Ovary (tissue), 9 donors: ENCODE measurements around the gene TBC1D9B. TPM values are rescaled to one million over a fixed set of nuclear protein-coding genes. Genes with fewer than 3 reads are reported as not detected.
"Not testable (repeated sequence)": the region's sequence is repeated elsewhere in the genome, so short reads cannot be mapped to it uniquely, and the experiment has no call there.

ENCODE experiments used
- DNase-seq, 5 donors: peaks; one replicate each; pipeline ENCODE4 v3.0.0-alpha.2; 2019 to 2020
- H3K27ac ChIP-seq, 2 donors: fragments of 200-600 bp; one replicate each; pipeline versions ENCODE4 v1.5.1 to v1.8.0; 2019 to 2022
- H3K27me3 ChIP-seq: fragments of 200-600 bp; one replicate; pipeline ENCODE4 v1.8.0; 2022
- H3K36me3 ChIP-seq: fragments of 200-600 bp; sonication (generic); one replicate; pipeline ENCODE4 v1.5.1; 2019
- H3K4me1 ChIP-seq: one replicate; pipeline ENCODE4 v1.8.1; 2013; ENCODE audit warnings: mild to moderate bottlenecking, moderate library complexity; ENCODE audit not compliant: insufficient read depth
- H3K4me3 ChIP-seq: fragments of 200-600 bp; sonication (generic); one replicate; pipeline ENCODE4 v1.5.1; 2017
- H3K9me3 ChIP-seq, 2 donors: fragments of 200-600 bp in 1 of 2; sonication (generic) in 1 of 2; one replicate each; pipeline versions ENCODE4 v1.5.1 to v1.8.1; 2013 to 2019; ENCODE audit warnings: mild to moderate bottlenecking in 1 of 2, moderate library complexity in 1 of 2
- EP300 ChIP-seq: sonication (generic); formaldehyde crosslinking; IDR thresholded peaks from one replicate; pipeline ENCODE4 v1.6.1; 2017; ENCODE audit warnings: antibody characterized with exemption
- POLR2A ChIP-seq: fragments of 450-650 bp; IDR thresholded peaks from one replicate; pipeline ENCODE4 v1.6.1; 2017; ENCODE audit warnings: antibody characterized with exemption, mild to moderate bottlenecking, moderate library complexity
- WGBS, 3 donors: extraction: QIAGEN DNeasy Blood & Tissue Kit in 1 of 3; methylation state at CpG; one replicate each; pipeline versions ENCODE4 v1.1.5 to v1.1.7; 2013 to 2017; 5-methylcytosine and 5-hydroxymethylcytosine counted together
- intact Hi-C, 4 donors: fragments of 100-400 bp; cut with DNase I; formaldehyde crosslinking; loops; one replicate each; pipeline versions ENCODE4 v1.11.0 to v1.15.1; 2022 to 2023
- polyA plus RNA-seq, 2 donors: library from polyadenylated mRNA; stranded (reverse); fragments of 200-250 nt in 1 of 2; fragments of 350-450 nt in 1 of 2; fragmentation: Illumina TruSeq in 1 of 2; extraction: RNeasy Lipid Tissue Mini Kit (QIAGEN cat#74804) in 1 of 2; gene quantifications; one replicate each; pipeline ENCODE4 v1.2.3, GENCODE V29; 2013 to 2014
- total RNA-seq, 7 donors: library from RNA; depleted of rRNA in 2 of 7; stranded (reverse); fragments of >200 nt in 2 of 7; fragmentation: NEBNext Ultra II Directional in 3 of 7; extraction: Animal tissue kit (Norgen Biotek cat#: 25700) in 3 of 7; gene quantifications; one replicate each; pipeline versions ENCODE4 v1.1.0 to v1.2.4, GENCODE V29; 2016 to 2023
- TF ChIP-seq, protein P1 (sequence below), 3 donors: fragments of 450-650 bp in 2 of 3; fragments of 200-600 bp in 1 of 3; IDR thresholded peaks; one replicate each; pipeline versions ENCODE4 v1.5.1 to v1.8.0; 2016 to 2022; ENCODE audit warnings: antibody characterized with exemption in 3 of 3, mild to moderate bottlenecking in 1 of 3
- donor health status: DM: no; HTN: no; CAD: no; lungs with moderate emphysema.
- donor health status: DM: no; HTN: no; CAD: no.
- donor health status: Bipolar disorder and iron deficiency.
- donor health status: DM: yes; HTN: yes; CAD: no.
- donor health status: DM: no; HTN: no; CAD: no.
- donor health status: DM: yes; HTN: yes; CAD: no.

Gene TBC1D9B
- total and polyA plus RNA-seq, 9 donors, result 48.3 to 121 (median 86.5) TPM

DNA sequence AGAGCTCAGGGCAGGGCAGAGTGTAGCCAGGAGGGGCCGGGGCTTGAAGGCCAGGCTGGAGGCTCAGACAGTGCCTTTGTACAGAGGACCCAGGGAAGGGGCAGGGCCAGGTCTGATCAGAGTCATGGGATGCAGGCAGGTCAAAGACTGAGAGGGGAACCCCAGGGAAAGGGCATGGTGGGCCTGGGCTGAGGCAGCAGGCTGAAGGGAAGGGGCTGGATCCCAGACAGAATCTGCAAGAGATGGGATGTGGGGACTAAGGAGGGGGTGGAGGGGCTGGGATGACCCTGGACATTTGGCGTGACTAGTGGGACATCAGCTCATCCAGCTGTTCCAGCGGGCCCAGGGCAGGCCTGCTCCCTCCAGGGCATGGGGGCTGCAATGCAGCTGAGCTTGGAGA is 33.6 kb downstream of the TBC1D9B start:
- DNase-seq, result no peak
- TF ChIP-seq, protein P1, sequence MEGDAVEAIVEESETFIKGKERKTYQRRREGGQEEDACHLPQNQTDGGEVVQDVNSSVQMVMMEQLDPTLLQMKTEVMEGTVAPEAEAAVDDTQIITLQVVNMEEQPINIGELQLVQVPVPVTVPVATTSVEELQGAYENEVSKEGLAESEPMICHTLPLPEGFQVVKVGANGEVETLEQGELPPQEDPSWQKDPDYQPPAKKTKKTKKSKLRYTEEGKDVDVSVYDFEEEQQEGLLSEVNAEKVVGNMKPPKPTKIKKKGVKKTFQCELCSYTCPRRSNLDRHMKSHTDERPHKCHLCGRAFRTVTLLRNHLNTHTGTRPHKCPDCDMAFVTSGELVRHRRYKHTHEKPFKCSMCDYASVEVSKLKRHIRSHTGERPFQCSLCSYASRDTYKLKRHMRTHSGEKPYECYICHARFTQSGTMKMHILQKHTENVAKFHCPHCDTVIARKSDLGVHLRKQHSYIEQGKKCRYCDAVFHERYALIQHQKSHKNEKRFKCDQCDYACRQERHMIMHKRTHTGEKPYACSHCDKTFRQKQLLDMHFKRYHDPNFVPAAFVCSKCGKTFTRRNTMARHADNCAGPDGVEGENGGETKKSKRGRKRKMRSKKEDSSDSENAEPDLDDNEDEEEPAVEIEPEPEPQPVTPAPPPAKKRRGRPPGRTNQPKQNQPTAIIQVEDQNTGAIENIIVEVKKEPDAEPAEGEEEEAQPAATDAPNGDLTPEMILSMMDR (IDR thresholded peaks at IDR 0.05), result no peak
- TF ChIP-seq POLR2A, result no peak
- TF ChIP-seq EP300, result no peak
- Histone ChIP-seq H3K36me3 (no peaks in the 10 kb centered on the region), H3K4me3 (no peak overlapping the region), H3K27ac (no peak overlapping the region), H3K27me3 (no peaks in the 10 kb centered on the region), H3K9me3 (no peaks in the 10 kb centered on the region), H3K4me1 (no peaks in the 10 kb centered on the region)
- WGBS, 3 donors, result 84 to 92% (median 88%) methylated on average over 3 of the region's 3 CpGs
- intact Hi-C loops, result no loop called here

DNA sequence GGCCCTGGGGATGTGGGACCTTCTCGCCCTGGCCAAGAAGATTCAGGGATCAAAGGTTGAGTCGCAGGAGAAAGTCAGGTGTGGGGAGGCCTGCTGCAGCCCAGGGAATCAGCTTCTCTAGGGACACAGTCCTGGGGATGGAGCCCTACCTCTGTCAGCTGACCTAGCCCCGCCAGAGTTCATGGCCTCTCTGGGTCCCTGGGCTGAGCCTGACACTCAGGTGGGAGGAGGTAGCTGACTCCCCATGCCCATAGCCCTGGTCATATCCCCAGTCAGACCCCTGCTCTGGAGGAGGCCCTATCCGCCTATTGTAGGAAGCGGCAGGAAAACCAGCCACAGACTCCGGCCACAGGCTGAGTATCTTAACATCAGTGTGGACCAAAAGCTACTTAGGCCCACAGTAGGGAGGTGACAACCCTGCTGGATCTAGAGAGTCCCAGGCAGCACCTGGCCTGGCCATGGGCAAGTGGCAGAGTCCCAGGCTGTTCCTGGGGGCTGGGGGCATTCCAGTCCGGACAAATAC is 34.0 kb downstream of the TBC1D9B start:
- no peak for DNase-seq
- Histone ChIP-seq H3K27ac (no peak overlapping the region), H3K36me3 (no peaks in the 10 kb centered on the region), H3K4me1 (no peaks in the 10 kb centered on the region), H3K9me3 (no peaks in the 10 kb centered on the region), H3K4me3 (no peak overlapping the region), H3K27me3 (no peaks in the 10 kb centered on the region)
- WGBS, 3 donors, result 93 to 97% (median 95%) methylated on average over 7 of the region's 7 CpGs
- TF ChIP-seq, protein P1 (IDR thresholded peaks at IDR 0.05), result no peak
- TF ChIP-seq EP300 (no peak), POLR2A (no peak)
- intact Hi-C loops, result no loop called here

DNA sequence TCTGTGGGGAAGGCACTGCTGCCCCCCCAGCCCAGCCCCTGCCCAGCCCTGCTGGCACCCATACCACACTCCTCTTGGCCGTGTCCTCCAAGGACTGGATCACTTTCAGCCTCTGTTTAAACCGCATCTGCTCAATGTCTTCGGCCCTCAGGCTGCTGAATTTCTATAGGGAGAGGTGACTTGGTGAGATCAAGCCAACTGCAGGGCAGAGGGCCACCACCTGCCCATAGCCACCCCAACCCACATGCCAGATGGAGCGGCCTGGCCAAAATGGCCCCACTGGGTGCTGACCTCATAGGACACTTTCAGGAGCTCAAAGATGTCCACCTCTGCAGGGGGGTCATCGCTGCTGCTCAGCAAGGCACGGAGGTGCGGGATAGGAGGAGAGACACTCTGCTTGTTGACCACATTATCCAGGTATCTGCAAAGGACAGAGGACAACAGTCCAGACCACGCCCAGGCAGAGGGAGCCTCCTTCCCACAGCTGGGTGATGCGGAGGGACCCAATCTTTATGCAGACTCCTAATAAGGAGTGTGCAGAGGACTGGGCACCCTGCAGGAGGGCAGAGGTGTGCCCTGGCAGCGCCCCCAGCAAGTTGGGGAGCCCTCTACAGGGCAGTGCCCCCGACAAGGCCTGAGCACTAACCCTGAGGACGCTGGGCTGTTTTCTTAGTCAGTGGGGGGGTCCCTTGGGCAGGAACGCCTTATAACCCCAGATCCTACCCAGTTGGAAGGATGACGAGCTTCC is 34.7 kb downstream of the TBC1D9B start:
- Histone ChIP-seq H3K9me3 (no peaks in the 10 kb centered on the region), H3K4me1 (no peaks in the 10 kb centered on the region), H3K36me3 (no peaks in the 10 kb centered on the region), H3K4me3 (no peak overlapping the region), H3K27ac (peak overlapping the region in 1 of 2 donors; percentile 48), H3K27me3 (no peaks in the 10 kb centered on the region)
- TF ChIP-seq, protein P1 (IDR thresholded peaks at IDR 0.05), result no peak
- no peak for TF ChIP-seq POLR2A
- no peak for TF ChIP-seq EP300
- 85 to 92% (median 88%) methylated on average over 14 of the region's 14 CpGs for WGBS, 3 donors
- DNase-seq, result no peak
- intact Hi-C loops, result no loop called here

DNA sequence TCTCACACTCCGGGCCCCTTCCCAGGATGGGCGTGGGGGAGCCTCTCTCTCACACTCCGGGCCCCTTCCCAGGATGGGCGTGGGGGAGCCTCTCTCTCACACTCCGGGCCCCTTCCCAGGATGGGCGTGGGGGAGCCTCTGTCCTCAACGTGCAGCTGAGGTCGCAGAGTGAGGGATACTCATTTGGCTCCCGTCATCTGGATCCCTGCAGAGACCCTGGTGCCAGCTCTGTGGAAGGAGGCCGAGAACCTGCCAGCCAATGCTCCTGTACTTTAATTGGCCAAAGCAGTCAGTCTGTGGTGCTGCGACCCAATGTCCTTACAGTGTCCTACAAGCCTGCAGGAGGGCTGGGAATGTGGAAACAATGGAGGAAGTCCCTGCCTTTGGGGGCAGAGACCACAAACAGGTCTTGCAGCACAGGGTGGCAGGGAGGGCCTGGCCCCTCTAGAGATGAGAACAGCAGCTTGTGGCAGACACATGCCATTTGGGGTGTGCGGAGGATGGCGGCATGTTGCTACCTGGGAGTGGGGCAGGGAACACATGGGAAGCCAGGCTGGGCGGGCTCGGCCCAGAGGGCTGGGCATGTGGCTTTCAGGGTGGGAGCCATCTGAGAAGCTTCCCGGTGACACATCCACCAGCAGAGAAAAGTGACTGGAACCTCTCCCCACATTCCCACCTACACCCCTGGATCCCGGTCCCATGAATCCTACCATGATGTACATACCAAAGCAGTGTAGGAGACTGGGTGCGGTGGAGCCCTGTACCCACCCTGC is 35.5 kb downstream of the TBC1D9B start:
- TF ChIP-seq EP300 (no peak), POLR2A (no peak)
- 57 to 67% (median 62%) methylated on average over 12 to 15 of the region's 18 CpGs for WGBS, 3 donors

DNA sequence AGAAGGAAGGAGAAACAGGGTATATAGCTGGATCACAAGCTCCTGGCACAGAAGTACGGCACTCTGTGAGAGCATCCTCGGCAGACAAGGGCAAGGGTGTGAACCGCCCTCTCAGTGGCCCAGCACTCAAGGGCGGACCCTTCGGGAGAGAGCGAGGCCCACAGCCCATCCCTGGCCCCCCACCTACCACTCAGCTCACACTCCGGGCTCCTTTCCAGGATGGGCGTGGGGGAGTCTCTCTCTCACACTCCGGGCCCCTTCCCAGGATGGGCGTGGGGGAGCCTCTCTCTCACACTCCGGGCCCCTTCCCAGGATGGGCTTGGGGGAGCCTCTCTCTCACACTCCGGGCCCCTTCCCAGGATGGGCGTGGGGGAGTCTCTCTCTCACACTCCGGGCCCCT is 36.2 kb downstream of the TBC1D9B start:
- H3K27me3 ChIP-seq, H3K9me3 ChIP-seq, H3K36me3 ChIP-seq, H3K4me1 ChIP-seq, H3K27ac ChIP-seq, H3K4me3 ChIP-seq, intact Hi-C loops: not testable (repeated sequence)
- DNase-seq, result peak; percentile 38 to 71 (median 59)
- WGBS, 3 donors, result 35 to 37% (median 35%) methylated on average over 11 to 14 of the region's 14 CpGs

More for the DNA sequence above, 35.5 kb downstream of the TBC1D9B start:
- intact Hi-C loops, result no loop called here
- Histone ChIP-seq H3K4me1 (no peaks in the 10 kb centered on the region), H3K4me3 (no peak overlapping the region), H3K9me3 (no peaks in the 10 kb centered on the region), H3K36me3 (no peaks in the 10 kb centered on the region), H3K27me3 (no peaks in the 10 kb centered on the region), H3K27ac (peak overlapping the region in 1 of 2 donors; percentile 48)
- peak in 1 of 5 donors; percentile 33 for DNase-seq
